ENCODE results near the gene PLCL2.

PLCL2 gene

DNA sequence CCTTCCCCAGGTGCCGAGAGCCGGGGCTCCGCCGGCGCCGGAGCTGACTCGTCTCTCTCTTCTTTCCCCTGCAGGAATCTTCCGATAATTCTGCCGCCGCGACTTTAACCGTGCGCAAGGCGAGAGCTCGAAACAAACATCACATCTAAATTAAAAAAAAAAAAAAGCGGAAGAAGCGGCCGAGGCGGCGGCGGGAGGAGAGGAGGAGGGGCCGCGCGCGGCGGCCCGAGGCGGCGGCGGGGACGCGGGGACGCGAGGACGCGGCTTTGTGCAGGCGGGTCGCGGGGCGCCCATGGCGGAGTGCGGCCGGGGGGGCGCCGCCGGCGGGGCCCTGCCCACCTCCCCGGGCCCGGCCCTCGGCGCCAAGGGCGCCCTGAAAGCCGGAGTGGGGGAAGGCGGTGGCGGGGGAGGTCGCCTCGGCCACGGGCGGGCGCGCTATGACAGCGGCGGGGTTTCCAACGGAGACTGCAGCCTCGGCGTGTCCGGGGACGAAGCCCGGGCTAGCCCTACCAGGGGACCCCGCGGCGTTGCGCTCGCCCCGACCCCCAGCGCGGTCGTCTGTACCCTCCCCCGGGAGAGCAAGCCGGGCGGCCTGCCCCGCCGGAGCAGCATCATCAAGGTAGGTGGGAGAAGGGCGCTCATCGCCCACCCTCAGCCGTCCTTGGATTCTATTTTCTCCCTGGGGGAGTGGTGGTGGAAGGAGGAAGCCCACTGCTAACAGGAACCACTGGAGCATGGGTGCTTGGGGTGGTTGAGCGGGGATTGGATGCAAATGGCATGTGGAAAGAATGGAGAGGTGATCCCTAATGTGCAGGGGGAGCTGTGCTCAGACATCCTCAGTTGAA is at the start of gene PLCL2:
Gene PLCL2, plus strand, starts transcription at position 208 of the 845 bp plus-strand sequence. Its CDS starts 85 bp downstream, at position 293.
- DNase-seq (ENCODE audit: low spot score): peak; percentile 84

- no peak for DNase-seq (ENCODE audit: low spot score)
Observed at GRCh38 chr3:16836505-16837237, 48.1 kb upstream of the PLCL2 start.

- DNase-seq (ENCODE audit: low spot score): no peak
Observed at GRCh38 chr3:16837602-16838001, 47.2 kb upstream of the PLCL2 start.

DNA sequence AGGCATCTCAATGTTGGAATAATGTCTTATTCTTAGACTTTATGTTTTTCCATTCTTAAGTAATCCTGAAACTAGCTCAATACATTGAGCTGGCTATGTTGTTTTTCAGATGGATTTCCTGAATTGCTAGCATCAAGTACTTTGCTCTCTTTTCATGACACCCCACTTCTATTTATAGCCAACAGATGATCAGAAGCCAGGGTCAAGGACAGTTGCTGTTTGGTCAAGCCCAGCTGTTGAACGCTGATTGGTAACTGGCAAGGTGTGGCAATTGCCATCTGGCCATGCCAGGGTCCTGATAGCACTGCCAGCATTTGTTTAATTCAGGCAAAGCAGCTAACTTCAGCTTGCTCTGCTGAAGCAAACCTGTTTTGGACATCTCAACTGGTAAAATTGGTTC is 46.2 kb upstream of the PLCL2 start:
- DNase-seq (ENCODE audit: low spot score): no peak

DNA sequence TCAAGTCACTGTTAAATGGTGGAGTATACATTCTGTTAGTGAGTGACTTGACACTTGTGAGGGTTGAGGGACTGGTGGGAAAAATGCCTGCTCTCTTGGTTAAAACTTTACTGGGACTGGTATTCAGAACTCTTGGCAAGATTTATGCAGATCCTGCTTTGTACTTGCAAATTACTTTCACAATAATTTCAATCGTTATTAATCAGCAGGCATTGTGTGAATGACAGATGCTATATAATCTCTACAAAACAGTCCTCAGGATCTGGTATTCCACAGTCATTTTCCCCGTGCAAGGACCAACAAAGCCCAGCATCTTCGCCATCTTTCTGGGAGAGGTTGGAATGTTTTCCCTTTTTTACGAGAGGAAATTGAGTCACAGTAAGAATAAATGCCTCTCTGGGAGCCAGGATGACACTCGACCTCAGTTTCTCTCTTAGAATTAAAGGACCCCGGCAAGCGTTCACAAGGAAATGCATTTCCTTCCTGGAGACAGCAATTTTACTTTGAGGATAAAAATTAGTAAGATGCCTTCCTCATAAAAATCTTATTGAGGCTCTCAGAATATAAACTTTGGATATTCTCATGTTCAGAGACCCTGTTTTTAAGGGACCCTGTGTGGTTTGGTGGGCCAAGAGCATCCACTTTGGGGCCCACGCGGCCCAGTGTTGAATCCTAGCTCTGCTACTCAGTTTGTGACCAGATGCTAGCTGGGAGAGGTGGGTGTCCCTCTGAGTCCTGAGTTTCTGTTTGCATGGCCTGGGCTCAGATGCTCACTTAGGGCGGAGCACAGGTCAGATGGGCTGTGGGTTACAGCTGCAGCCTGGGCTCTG is 45.3 kb upstream of the PLCL2 start:
- DNase-seq (ENCODE audit: low spot score): no peak

- no peak for DNase-seq (ENCODE audit: low spot score)
Observed at GRCh38 chr3:16840101-16840424, 44.7 kb upstream of the PLCL2 start.

GRCh38 chr3:16841041-16841753 is 43.6 kb upstream of the PLCL2 start:
- DNase-seq (ENCODE audit: low spot score): no peak

DNA sequence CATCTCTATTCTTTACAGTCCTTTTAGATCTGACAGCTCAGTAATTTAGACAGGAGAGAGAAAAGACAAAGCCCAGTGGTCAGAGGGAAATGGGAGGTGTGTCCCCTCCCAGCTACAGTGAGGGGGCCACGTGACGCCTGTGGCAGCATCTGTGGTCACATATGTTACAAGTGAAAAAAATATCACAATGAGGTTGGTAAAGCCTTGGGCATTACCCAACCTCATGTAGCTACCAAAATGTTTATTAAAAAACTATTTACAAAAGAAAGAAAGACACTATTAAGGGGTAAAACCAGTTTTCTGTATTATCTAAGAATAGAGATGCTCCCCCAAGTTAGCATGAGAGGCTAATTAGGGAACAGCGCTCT is 42.9 kb upstream of the PLCL2 start:
- DNase-seq (ENCODE audit: low spot score): peak; percentile 44

DNA sequence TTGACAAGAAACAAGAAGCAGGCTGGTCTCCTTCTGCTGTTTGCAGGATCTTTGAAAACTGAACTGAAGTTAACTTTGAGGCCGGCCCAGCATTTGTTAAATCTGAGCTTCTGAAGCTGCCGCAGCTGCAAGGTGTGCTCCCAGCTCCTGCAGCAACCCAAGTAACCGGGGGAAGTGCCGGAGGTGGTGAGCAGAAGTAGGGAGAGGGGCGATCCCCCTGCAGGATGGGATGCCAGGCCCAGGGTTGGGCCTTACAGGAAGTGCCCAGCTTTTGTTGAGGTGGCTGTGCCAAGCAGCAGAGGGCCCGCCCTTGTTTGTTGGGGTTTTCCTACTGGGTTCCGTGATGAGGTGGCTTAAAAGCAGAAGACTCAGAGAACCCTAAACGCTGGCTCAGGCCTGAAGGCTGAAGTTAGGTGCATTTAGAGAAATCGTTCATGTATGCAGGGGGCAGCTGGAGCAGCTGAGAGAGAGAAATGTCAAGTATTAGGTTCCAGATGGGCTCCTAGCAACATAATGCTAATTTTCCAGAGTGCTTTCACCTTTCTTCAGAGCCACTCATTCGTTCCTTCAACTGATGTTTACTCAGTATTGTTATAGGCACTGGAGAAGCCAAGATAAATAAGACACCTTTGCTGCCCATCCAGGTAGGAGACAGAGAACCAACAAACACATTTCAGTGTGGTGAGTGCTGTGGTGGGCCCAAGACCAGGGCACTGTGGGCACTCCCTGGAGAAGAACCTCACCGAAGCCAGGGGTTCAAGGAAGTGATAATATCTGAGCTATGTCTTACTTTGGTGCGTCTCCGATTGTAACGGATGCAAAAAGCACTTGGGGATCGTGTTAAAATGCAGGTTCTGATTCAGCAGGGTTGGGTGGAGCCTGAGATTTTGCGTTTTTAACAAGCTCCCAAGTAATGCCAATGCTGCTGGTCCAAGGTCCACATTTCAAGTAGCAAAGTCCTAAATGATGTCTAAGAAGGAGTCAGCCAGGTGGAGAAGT is 42.2 kb upstream of the PLCL2 start:
- peak; percentile 60 for DNase-seq (ENCODE audit: low spot score)

GRCh38 chr3:16844222-16844621 is 40.5 kb upstream of the PLCL2 start:
- DNase-seq (ENCODE audit: low spot score): no peak

DNA sequence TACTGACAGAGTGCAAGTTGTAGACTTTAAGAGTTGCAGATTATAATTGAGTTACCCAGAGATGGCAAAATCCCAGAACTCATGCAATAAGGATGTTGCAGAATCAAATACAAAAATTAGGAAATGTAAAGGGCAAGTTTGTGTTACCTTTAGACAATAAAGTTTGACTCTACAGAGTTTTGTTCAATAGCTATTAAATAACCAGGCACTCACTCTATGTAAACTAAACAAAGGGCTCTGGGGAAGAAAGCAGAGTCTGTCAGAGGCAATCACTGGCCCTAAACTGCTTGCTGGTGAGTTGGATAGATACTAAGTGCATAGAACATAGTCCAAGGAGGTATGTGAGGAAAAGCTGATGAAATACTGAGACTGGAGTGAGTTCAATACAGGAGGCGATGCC is 40.0 kb upstream of the PLCL2 start:
- no peak for DNase-seq (ENCODE audit: low spot score)

- DNase-seq (ENCODE audit: low spot score): no peak
Observed at GRCh38 chr3:16846373-16847080, 38.2 kb upstream of the PLCL2 start.

DNA sequence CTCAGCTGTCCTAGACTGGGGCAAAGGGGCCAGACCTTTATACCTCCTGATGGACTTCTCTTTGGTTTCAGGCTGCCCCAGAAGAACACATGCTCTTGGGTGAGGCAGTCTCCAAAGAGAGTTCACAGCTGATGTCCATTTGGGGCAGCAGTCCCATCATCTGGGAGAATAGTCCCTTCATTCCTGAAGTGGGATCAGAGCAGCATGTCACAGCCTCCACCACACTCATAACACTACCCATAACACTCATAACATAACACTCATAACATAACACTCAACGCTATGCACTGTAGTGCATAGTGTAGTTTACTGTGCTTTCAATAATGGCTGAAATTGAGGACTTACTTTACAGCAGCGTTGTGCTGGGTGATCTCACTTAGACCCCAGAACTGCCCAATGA is 36.7 kb upstream of the PLCL2 start:
- no peak for DNase-seq (ENCODE audit: low spot score)

- peak; percentile 41 for DNase-seq (ENCODE audit: low spot score)
Observed at GRCh38 chr3:16849229-16849628, 35.5 kb upstream of the PLCL2 start.

DNA sequence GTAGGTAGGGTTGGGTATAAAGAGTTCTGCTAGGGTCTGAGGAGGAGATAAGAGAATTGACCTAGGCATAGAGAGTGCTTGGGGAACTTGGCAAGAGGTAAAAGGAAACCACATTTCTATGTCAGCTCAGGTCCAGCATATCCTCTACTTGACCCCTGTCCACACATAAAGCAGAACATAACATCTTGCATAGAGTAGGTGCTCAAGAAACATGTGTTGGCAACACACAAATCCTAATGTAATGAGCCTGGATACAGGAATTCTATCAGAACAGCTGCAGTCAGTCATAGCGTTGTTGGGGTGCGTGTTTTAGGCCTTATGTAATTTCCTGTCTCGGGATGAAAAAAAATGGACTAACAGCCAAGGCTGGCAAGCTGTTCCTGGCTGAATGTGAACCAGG is 35.0 kb upstream of the PLCL2 start:
- no peak for DNase-seq (ENCODE audit: low spot score)

- no peak for DNase-seq (ENCODE audit: low spot score)
Observed at GRCh38 chr3:16855497-16855896, 29.3 kb upstream of the PLCL2 start.

GRCh38 chr3:16860234-16860633 is 24.5 kb upstream of the PLCL2 start:
- no peak for DNase-seq (ENCODE audit: low spot score)

GRCh38 chr3:16861432-16861831 is 23.3 kb upstream of the PLCL2 start:
- no peak for DNase-seq (ENCODE audit: low spot score)

GRCh38 chr3:16864610-16865313 is 20.0 kb upstream of the PLCL2 start:
- no peak for DNase-seq (ENCODE audit: low spot score)

- DNase-seq (ENCODE audit: low spot score): no peak
Observed at GRCh38 chr3:16865335-16865734, 19.4 kb upstream of the PLCL2 start.
